Measurements from ENCODE around the gene SPATA21.

Gene SPATA21

DNA sequence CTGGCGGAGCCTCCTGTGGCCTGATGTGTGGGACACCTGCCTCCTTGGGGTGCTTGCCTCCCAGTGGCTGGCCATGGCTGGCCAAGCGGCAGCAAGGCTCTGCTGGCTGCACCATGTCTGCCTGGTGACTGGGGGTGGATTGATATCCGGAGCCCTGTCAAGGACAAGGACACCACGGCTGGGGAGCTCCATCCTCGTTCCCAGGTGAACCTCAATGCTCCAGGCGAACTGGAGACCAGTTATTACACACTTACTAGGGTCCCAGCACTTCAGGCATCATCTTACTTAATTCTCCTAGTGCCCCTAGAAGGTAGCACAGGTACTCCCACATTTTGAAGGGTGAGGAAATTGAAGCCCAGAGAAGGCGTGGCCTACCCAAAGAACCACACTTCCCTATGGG lies 15.2 kb downstream of the SPATA21 start:
- no peak for DNase-seq
- no peaks in the 10 kb centered on the region for H3K36me3 ChIP-seq (ENCODE audit: control insufficient read depth, insufficient read depth, low read length)
- H3K27ac ChIP-seq (ENCODE audit: insufficient read depth, low read length, poor library complexity, severe bottlenecking), result no peak overlapping the region
- no peak overlapping the region for H3K4me3 ChIP-seq (ENCODE audit: insufficient read depth, low read depth, low read length, poor library complexity, severe bottlenecking)
- no peaks in the 10 kb centered on the region for H3K9me3 ChIP-seq (ENCODE audit: control insufficient read depth, low read length)
- H3K4me1 ChIP-seq (ENCODE audit: control insufficient read depth, insufficient read depth, low read length, poor library complexity, severe bottlenecking), result peaks cover 16% of the 10 kb centered on the region
- H3K27me3 ChIP-seq (replicated peaks; ENCODE audit: control insufficient read depth, insufficient read depth, low read length, poor library complexity, severe bottlenecking), result no peaks in the 10 kb centered on the region

DNA sequence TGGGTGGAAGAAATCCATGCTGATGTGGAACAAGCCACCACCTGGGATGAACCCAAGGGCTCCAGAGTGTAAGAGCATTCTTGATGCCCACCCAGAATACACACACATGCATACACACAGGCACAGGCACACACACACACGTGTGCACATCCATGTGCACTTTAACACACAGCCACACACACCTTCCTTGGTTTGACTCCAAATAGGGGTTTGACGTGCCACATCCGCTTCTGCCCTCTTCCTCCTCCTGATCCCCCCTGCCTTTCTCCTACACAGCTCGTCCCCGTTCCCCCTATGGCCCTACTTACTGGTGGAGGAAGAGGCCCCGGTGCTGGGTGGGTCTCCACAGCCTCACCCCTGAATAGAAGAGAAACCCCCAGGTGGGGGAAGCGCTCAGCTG lies 16.0 kb downstream of the SPATA21 start:
- Histone ChIP-seq H3K27ac (ENCODE audit: insufficient read depth, low read length, poor library complexity, severe bottlenecking) (peak overlapping the region; percentile 23), H3K27me3 (replicated peaks; ENCODE audit: control insufficient read depth, insufficient read depth, low read length, poor library complexity, severe bottlenecking) (no peaks in the 10 kb centered on the region), H3K4me1 (ENCODE audit: control insufficient read depth, insufficient read depth, low read length, poor library complexity, severe bottlenecking) (peaks cover 16% of the 10 kb centered on the region), H3K4me3 (ENCODE audit: insufficient read depth, low read depth, low read length, poor library complexity, severe bottlenecking) (no peak overlapping the region), H3K9me3 (ENCODE audit: control insufficient read depth, low read length) (no peaks in the 10 kb centered on the region), H3K36me3 (ENCODE audit: control insufficient read depth, insufficient read depth, low read length) (no peaks in the 10 kb centered on the region)
- DNase-seq, result no peak

DNA sequence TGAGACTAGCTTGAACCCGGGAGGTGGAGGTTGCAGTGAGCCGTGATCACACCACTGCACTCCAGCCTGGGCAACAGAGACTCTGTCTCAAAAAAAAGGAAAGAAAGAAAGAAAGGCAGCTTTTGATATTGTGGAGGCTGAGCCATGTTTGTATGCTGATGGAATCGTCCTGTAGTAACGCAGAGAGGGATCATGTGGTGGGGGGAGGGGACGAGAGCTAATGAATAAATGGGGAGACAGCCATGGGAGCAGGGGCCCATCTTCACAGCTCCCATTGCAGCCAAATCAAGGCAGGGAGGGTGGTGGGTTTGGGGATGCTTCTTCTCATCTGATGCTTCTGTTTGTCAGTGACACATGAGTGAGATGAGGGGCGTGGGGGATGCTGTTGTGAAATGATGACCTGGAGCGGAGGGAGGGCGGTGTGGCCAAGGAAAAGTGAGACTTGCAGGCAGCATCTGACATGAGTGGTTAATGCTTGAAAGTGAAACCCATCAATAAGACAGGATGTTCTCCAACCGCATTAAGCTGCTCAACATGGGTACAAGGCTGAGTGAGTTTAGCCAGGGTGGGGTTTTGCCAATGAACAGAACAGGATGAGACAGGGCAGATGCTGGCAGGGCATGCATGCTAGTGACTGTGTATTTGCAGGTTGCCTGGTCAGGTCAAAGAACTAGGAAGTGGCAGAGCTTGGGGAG lies 16.7 kb downstream of the SPATA21 start:
- Histone ChIP-seq H3K4me3 (ENCODE audit: insufficient read depth, low read depth, low read length, poor library complexity, severe bottlenecking) (no peak overlapping the region), H3K9me3 (ENCODE audit: control insufficient read depth, low read length) (no peaks in the 10 kb centered on the region), H3K27me3 (replicated peaks; ENCODE audit: control insufficient read depth, insufficient read depth, low read length, poor library complexity, severe bottlenecking) (no peaks in the 10 kb centered on the region), H3K27ac (ENCODE audit: insufficient read depth, low read length, poor library complexity, severe bottlenecking) (peak overlapping the region; percentile 24), H3K4me1 (ENCODE audit: control insufficient read depth, insufficient read depth, low read length, poor library complexity, severe bottlenecking) (peaks cover 16% of the 10 kb centered on the region), H3K36me3 (ENCODE audit: control insufficient read depth, insufficient read depth, low read length) (no peaks in the 10 kb centered on the region)
- DNase-seq, result peak; percentile 3 to 20 (median 7)

DNA sequence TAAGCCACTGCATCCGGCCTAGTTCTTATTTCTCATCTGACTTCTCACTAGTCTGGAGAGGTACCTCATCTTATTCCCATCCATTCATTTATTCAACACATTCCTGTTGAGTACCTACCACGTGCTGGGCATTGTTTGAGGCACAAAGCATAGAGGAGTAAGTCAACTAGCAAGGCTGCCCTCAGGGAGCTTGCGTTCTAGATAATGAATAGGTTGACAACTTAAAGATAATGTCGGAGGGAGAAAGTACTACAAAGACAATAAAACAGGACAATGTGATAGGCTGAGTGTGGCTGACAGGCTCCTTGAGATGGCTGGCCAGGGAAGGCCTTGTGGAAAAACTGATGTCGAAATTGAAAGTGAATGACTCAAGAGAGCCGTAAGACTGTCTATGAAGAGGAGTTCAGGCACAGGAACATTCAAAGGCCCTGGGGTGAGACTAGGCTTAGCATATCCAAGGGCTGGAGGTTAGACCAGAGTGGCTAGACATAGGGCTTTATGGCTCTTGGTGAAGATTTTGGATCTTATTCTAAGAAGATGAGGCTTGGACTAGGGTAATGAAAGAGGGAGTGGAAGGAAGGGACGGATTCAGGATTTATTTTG lies 18.3 kb downstream of the SPATA21 start:
- Histone ChIP-seq H3K36me3 (ENCODE audit: control insufficient read depth, insufficient read depth, low read length) (no peaks in the 10 kb centered on the region), H3K27me3 (replicated peaks; ENCODE audit: control insufficient read depth, insufficient read depth, low read length, poor library complexity, severe bottlenecking) (no peaks in the 10 kb centered on the region), H3K4me1 (ENCODE audit: control insufficient read depth, insufficient read depth, low read length, poor library complexity, severe bottlenecking) (peaks cover 16% of the 10 kb centered on the region), H3K9me3 (ENCODE audit: control insufficient read depth, low read length) (no peaks in the 10 kb centered on the region), H3K27ac (ENCODE audit: insufficient read depth, low read length, poor library complexity, severe bottlenecking) (no peak overlapping the region), H3K4me3 (ENCODE audit: insufficient read depth, low read depth, low read length, poor library complexity, severe bottlenecking) (no peak overlapping the region)
- DNase-seq, result no peak

DNA sequence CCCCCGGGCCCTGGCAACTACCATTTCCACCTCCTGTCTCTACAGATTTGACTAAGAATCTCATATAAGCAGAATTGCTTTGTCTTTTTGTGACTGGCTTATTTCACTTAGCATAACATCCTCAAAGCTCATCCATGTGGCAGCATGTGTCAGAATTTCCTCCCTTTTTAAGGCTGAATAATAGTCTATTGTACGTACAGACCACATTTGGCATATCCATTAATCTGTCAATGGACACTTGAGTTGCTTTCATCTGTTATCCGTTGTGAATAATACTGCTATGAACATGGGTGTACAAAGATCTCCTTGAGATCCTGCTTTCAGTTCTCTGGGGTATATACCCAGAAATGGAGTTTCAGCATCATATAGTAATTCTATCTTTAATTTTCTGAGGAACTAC lies 24.0 kb downstream of the SPATA21 start:
- H3K36me3 ChIP-seq (ENCODE audit: control insufficient read depth, insufficient read depth, low read length), result no peaks in the 10 kb centered on the region
- H3K9me3 ChIP-seq (ENCODE audit: control insufficient read depth, low read length), result no peaks in the 10 kb centered on the region
- no peak overlapping the region for H3K4me3 ChIP-seq (ENCODE audit: insufficient read depth, low read depth, low read length, poor library complexity, severe bottlenecking)
- no peak overlapping the region for H3K27ac ChIP-seq (ENCODE audit: insufficient read depth, low read length, poor library complexity, severe bottlenecking)
- H3K27me3 ChIP-seq (replicated peaks; ENCODE audit: control insufficient read depth, insufficient read depth, low read length, poor library complexity, severe bottlenecking), result no peaks in the 10 kb centered on the region
- no peaks in the 10 kb centered on the region for H3K4me1 ChIP-seq (ENCODE audit: control insufficient read depth, insufficient read depth, low read length, poor library complexity, severe bottlenecking)
- DNase-seq, result no peak

DNA sequence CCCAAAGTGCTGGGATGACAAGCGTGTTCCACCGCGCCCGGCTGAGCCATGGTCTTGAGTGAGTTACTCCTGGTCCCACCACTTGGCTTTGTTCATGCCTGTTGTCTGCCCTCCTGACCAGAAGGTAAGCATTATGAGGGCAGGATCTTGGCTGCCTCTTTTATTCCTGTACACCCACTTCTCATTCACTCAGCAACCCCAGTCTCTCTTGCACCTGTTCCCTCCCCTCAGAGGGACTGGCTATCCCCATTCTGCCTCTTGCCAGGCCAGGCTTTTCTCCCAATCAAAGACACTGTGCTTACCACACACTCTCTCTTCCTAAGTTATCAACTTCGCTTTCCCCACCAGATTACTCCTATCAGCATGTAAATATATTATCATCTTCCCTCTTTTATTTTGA lies 26.4 kb downstream of the SPATA21 start:
- no peak overlapping the region for H3K27ac ChIP-seq (ENCODE audit: insufficient read depth, low read length, poor library complexity, severe bottlenecking)
- no peak for DNase-seq
- no peak overlapping the region for H3K4me3 ChIP-seq (ENCODE audit: insufficient read depth, low read depth, low read length, poor library complexity, severe bottlenecking)
- no peaks in the 10 kb centered on the region for H3K9me3 ChIP-seq (ENCODE audit: control insufficient read depth, low read length)
- H3K27me3 ChIP-seq (replicated peaks; ENCODE audit: control insufficient read depth, insufficient read depth, low read length, poor library complexity, severe bottlenecking), result no peaks in the 10 kb centered on the region
- no peaks in the 10 kb centered on the region for H3K4me1 ChIP-seq (ENCODE audit: control insufficient read depth, insufficient read depth, low read length, poor library complexity, severe bottlenecking)
- no peaks in the 10 kb centered on the region for H3K36me3 ChIP-seq (ENCODE audit: control insufficient read depth, insufficient read depth, low read length)

DNA sequence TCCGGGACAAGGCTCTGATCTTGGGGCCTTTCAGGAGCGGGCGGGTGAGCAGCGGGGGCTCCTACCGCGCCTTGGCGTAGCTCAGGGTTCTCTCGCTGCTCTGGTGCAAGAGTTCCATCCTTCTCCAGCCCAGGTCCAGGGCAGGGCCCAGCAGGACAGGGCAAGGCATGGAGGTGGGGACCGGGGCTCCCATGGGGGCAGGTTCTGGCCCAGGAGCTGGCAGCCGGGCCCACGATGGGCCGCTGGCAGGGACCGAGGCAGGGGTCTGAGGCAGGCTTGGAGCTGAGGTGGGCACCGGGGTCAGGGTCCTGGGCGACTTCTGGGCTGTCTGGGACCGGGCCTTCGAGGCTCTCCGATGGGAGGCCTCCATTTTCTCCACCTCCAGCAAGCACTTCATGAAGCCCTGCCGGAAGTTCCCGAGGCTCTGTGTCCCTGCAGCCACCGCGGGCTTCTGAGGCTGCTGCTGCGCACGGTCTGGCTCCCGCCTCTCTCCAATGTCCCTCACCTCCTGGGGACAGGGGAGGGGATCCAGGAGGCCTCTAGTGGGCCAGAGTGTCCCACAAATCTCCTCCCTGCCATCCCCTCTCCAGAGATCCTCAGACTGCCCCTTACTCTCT lies 27.6 kb downstream of the SPATA21 start:
- H3K4me3 ChIP-seq (ENCODE audit: insufficient read depth, low read depth, low read length, poor library complexity, severe bottlenecking), result no peak overlapping the region
- H3K27me3 ChIP-seq (replicated peaks; ENCODE audit: control insufficient read depth, insufficient read depth, low read length, poor library complexity, severe bottlenecking), result no peaks in the 10 kb centered on the region
- H3K36me3 ChIP-seq (ENCODE audit: control insufficient read depth, insufficient read depth, low read length), result no peaks in the 10 kb centered on the region
- no peaks in the 10 kb centered on the region for H3K9me3 ChIP-seq (ENCODE audit: control insufficient read depth, low read length)
- H3K27ac ChIP-seq (ENCODE audit: insufficient read depth, low read length, poor library complexity, severe bottlenecking), result no peak overlapping the region
- no peaks in the 10 kb centered on the region for H3K4me1 ChIP-seq (ENCODE audit: control insufficient read depth, insufficient read depth, low read length, poor library complexity, severe bottlenecking)
- DNase-seq, result no peak

DNA sequence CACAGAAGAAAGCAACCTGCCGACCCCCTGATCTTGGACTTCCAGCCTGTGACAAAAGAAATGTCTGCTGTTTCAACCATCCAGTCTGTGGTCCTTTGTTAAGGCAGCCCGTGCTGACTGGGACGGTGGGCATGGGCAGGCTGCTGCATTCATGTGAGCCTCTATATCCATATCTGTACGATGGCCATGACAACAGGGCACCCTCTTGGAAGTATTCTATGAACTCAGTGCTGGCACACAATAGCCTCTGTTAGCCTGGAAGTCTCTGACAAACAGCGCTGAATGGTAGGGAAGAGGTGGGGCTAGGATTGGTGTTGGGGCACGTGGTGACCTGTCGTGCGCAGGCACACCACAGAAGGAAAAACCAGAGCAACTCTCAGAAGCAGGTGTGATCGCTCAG lies 30.4 kb downstream of the SPATA21 start:
- Histone ChIP-seq H3K4me3 (ENCODE audit: insufficient read depth, low read depth, low read length, poor library complexity, severe bottlenecking) (no peak overlapping the region), H3K9me3 (ENCODE audit: control insufficient read depth, low read length) (no peaks in the 10 kb centered on the region), H3K36me3 (ENCODE audit: control insufficient read depth, insufficient read depth, low read length) (no peaks in the 10 kb centered on the region), H3K27me3 (replicated peaks; ENCODE audit: control insufficient read depth, insufficient read depth, low read length, poor library complexity, severe bottlenecking) (no peaks in the 10 kb centered on the region), H3K4me1 (ENCODE audit: control insufficient read depth, insufficient read depth, low read length, poor library complexity, severe bottlenecking) (no peaks in the 10 kb centered on the region), H3K27ac (ENCODE audit: insufficient read depth, low read length, poor library complexity, severe bottlenecking) (no peak overlapping the region)
- no peak for DNase-seq

DNA sequence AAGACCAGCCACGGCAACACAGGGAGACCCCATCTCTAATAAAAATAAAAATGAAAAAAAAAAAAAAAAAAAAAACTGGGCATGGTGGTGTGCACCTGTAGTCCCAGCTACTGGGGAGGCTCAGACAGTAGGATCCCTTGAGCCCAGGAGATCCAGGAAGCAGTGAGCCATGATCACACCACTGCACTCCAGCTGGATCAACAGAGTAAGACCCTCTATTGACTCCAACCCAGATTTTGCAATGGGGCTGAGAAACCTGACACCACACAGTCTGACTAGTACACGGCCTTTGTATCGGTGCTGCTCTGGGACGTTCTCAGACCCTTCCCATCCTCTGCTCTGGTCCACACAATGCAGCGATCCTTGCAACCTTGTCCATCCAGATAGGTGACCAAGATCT lies 31.8 kb downstream of the SPATA21 start:
- Histone ChIP-seq H3K27ac (ENCODE audit: insufficient read depth, low read length, poor library complexity, severe bottlenecking) (no peak overlapping the region), H3K36me3 (ENCODE audit: control insufficient read depth, insufficient read depth, low read length) (no peaks in the 10 kb centered on the region), H3K4me3 (ENCODE audit: insufficient read depth, low read depth, low read length, poor library complexity, severe bottlenecking) (no peak overlapping the region), H3K27me3 (replicated peaks; ENCODE audit: control insufficient read depth, insufficient read depth, low read length, poor library complexity, severe bottlenecking) (no peaks in the 10 kb centered on the region), H3K4me1 (ENCODE audit: control insufficient read depth, insufficient read depth, low read length, poor library complexity, severe bottlenecking) (no peaks in the 10 kb centered on the region), H3K9me3 (ENCODE audit: control insufficient read depth, low read length) (no peaks in the 10 kb centered on the region)
- DNase-seq, result no peak

DNA sequence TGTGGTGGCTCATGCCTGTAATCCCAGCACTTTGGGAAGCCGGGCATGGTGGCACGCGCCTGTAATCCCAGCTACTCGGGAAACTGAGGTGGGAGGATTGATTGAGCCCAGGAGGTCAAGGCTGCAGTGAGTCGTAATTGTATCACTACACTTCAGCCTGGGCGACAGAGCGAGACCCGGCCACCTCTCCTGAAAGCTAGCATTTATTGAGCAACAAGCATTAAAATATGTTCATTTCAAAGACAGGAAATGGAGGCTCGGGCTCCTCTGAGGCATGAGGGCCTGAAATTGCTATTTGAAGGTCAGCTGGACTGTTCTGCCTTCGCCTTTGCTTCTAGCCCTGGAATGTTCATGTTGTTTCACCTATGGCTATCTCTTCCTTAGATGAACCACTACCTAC lies 34.5 kb downstream of the SPATA21 start:
- H3K36me3 ChIP-seq (ENCODE audit: control insufficient read depth, insufficient read depth, low read length), result no peaks in the 10 kb centered on the region
- H3K27me3 ChIP-seq (replicated peaks; ENCODE audit: control insufficient read depth, insufficient read depth, low read length, poor library complexity, severe bottlenecking), result no peaks in the 10 kb centered on the region
- DNase-seq, result no peak
- no peaks in the 10 kb centered on the region for H3K9me3 ChIP-seq (ENCODE audit: control insufficient read depth, low read length)
- H3K4me1 ChIP-seq (ENCODE audit: control insufficient read depth, insufficient read depth, low read length, poor library complexity, severe bottlenecking), result no peaks in the 10 kb centered on the region
- no peak overlapping the region for H3K4me3 ChIP-seq (ENCODE audit: insufficient read depth, low read depth, low read length, poor library complexity, severe bottlenecking)
- no peak overlapping the region for H3K27ac ChIP-seq (ENCODE audit: insufficient read depth, low read length, poor library complexity, severe bottlenecking)
